22Rv1 (cell line): ENCODE data around the gene PDE3A.

Experiments used
- ZFX ChIP-seq: fragments of 450-650 bp; IDR thresholded peaks from 2 replicates; pipeline ENCODE4 v1.6.1; 2017; ENCODE audit warnings: antibody characterized with exemption, borderline replicate concordance
- TF ChIP-seq, protein P1 (sequence below): fragments of 450-650 bp; IDR thresholded peaks from 2 replicates; pipeline ENCODE4 v1.5.1; 2017; ENCODE audit warnings: mild to moderate bottlenecking

DNA sequence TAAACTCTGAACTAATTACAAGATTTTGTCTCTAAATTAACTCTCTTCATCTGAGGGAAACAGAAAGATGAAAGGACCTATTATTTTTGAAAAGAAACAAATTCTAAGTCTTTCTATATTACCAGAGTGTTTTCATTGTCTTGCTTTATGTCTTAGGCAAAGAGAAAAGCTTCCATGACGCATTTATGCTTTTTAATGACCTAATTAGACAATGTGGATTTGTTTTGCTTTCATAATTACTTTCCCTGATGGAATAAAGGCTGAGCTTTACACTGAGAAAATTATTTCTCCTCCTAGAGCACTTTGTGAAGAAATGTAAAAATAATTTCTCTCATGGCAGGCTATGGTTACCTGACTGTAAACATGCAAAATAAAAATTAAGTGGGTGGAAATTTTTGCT, 188.8 kb downstream of the PDE3A start:
- TF ChIP-seq ZFX: no peak
- TF ChIP-seq, protein P1, sequence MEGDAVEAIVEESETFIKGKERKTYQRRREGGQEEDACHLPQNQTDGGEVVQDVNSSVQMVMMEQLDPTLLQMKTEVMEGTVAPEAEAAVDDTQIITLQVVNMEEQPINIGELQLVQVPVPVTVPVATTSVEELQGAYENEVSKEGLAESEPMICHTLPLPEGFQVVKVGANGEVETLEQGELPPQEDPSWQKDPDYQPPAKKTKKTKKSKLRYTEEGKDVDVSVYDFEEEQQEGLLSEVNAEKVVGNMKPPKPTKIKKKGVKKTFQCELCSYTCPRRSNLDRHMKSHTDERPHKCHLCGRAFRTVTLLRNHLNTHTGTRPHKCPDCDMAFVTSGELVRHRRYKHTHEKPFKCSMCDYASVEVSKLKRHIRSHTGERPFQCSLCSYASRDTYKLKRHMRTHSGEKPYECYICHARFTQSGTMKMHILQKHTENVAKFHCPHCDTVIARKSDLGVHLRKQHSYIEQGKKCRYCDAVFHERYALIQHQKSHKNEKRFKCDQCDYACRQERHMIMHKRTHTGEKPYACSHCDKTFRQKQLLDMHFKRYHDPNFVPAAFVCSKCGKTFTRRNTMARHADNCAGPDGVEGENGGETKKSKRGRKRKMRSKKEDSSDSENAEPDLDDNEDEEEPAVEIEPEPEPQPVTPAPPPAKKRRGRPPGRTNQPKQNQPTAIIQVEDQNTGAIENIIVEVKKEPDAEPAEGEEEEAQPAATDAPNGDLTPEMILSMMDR: no peak
